HepG2 (cell line): ENCODE results near the gene CES3. TPM values are rescaled to one million over a fixed set of nuclear protein-coding genes. Genes with fewer than 3 reads are reported as not detected.
A peak's percentile ranks its signal among the peaks of the same experiment; 100 is the strongest.

Experiments used
- AKAP8 ChIP-seq: sonication (generic); formaldehyde crosslinking; IDR thresholded peaks from 2 replicates; pipeline ENCODE4 v1.5.1; 2020; ENCODE audit warnings: mild to moderate bottlenecking, missing genetic modification reagents
- ETV6 ChIP-seq: sonication (generic); formaldehyde crosslinking; conservative IDR thresholded peaks from 2 replicates; pipeline ENCODE4 v1.4.0; 2020; ENCODE audit warnings: missing genetic modification reagents
- FIP1L1 ChIP-seq: fragments of 200-400 bp; formaldehyde crosslinking; IDR thresholded peaks from 2 replicates; pipeline ENCODE4 v1.6.1; 2018; ENCODE audit warnings: low read depth, mild to moderate bottlenecking, low read length, moderate library complexity, borderline replicate concordance; ENCODE audit not compliant: insufficient read depth
- MED1 ChIP-seq: sonication (generic); formaldehyde crosslinking; IDR thresholded peaks from 2 replicates; pipeline ENCODE4 v1.4.0; 2020; ENCODE audit warnings: missing genetic modification reagents
- MIXL1 ChIP-seq: IDR thresholded peaks from 2 replicates; pipeline ENCODE4 v1.6.1; 2016
- NFRKB ChIP-seq: fragments of 450-650 bp; IDR thresholded peaks from 2 replicates; pipeline ENCODE4 v1.6.1; 2017
- PRDM10 ChIP-seq: sonication (generic); formaldehyde crosslinking; IDR thresholded peaks from 2 replicates; pipeline ENCODE4 v1.4.0; 2020; ENCODE audit warnings: low read depth, missing genetic modification reagents
- RBFOX2 ChIP-seq: fragments of 200-400 bp; formaldehyde crosslinking; IDR thresholded peaks from 2 replicates; pipeline ENCODE4 v1.6.1; 2017; ENCODE audit warnings: low read depth, mild to moderate bottlenecking, low read length
- RBM22 ChIP-seq: fragments of 200-400 bp; formaldehyde crosslinking; optimal IDR thresholded peaks from 2 replicates; pipeline ENCODE3; 2017; ENCODE audit warnings: mild to moderate bottlenecking, low read length, moderate library complexity
- RERE ChIP-seq: IDR thresholded peaks from 2 replicates; pipeline ENCODE4 v1.6.1; 2016; ENCODE audit warnings: low read depth, missing genetic modification reagents, missing compliant biosample characterization
- SCMH1 ChIP-seq: sonication (generic); formaldehyde crosslinking; IDR thresholded peaks from 2 replicates; pipeline ENCODE4 v1.9.0; 2021; ENCODE audit warnings: missing genetic modification reagents, mild to moderate bottlenecking, borderline replicate concordance
- STAT5B ChIP-seq: sonication (generic); formaldehyde crosslinking; IDR thresholded peaks from 2 replicates; pipeline ENCODE4 v1.4.0; 2020; ENCODE audit warnings: missing genetic modification reagents
- ZBTB43 ChIP-seq: sonication (generic); formaldehyde crosslinking; conservative IDR thresholded peaks from 2 replicates; pipeline ENCODE4 v1.4.0; 2020; ENCODE audit warnings: missing genetic modification reagents
- ZFYVE20 ChIP-seq: sonication (generic); formaldehyde crosslinking; IDR thresholded peaks from 2 replicates; pipeline ENCODE4 v1.8.0; 2023; ENCODE audit warnings: low read depth, mild to moderate bottlenecking, moderate library complexity, missing genetic modification reagents, borderline replicate concordance
- ZNF234 ChIP-seq: sonication (generic); formaldehyde crosslinking; conservative IDR thresholded peaks from 2 replicates; pipeline ENCODE4 v1.5.1; 2020; ENCODE audit warnings: mild to moderate bottlenecking, missing genetic modification reagents
- ZNF572 ChIP-seq: sonication (generic); formaldehyde crosslinking; IDR thresholded peaks from 2 replicates; pipeline ENCODE4 v1.5.1; 2020; ENCODE audit warnings: mild to moderate bottlenecking, missing genetic modification reagents
- ZNF790 ChIP-seq: sonication (generic); formaldehyde crosslinking; IDR thresholded peaks from 2 replicates; pipeline ENCODE4 v1.8.0; 2022; ENCODE audit warnings: missing genetic modification reagents, mild to moderate bottlenecking, borderline replicate concordance
- ZNF83 ChIP-seq: sonication (generic); formaldehyde crosslinking; IDR thresholded peaks from 2 replicates; pipeline ENCODE4 v1.4.0; 2020; ENCODE audit warnings: missing genetic modification reagents, mild to moderate bottlenecking, borderline replicate concordance
- ZSCAN30 ChIP-seq: sonication (generic); formaldehyde crosslinking; IDR thresholded peaks from 2 replicates; pipeline ENCODE4 v1.5.0; 2020; ENCODE audit warnings: mild to moderate bottlenecking, missing genetic modification reagents
- polyA plus RNA-seq, 8 experiments: library from polyadenylated mRNA; depleted of rRNA in 3 of 8; stranded (reverse) in 7 of 8; unstranded in 1 of 8; fragments of >200 nt; fragmentation: Illumina TruSeq in 4 of 8; extraction: Trizol in 4 of 8; gene quantifications; 2 replicates each; pipeline versions ENCODE4 v1.2.1 to v1.2.3, GENCODE V29; 2011 to 2016; ENCODE audit warnings: low read depth in 4 of 8, missing spikeins in 1 of 8, mixed read lengths in 1 of 8; ENCODE audit not compliant: insufficient read depth in 1 of 8
- total RNA-seq, 5 experiments: library from RNA; depleted of rRNA; stranded (reverse); fragments of >200 nt; fragmentation: Illumina TruSeq; extraction: Trizol; gene quantifications; 2 replicates each; pipeline ENCODE4 v1.2.3, GENCODE V29; 2016; ENCODE audit warnings: low read depth in 1 of 5

The CES3 gene
- total and polyA plus RNA-seq, 2 of the 13 experiments (the other 11 are each of a cell fraction or from before 2014, with no cell fraction given) = 6.6 to 17.4 TPM

GRCh38 chr16:66934138-66934838, 26.8 kb upstream of the CES3 start, which contains the start of gene CIAO2B (continued):
- TF ChIP-seq SCMH1 (CRISPR knock-in tag) (no peak), RERE (peak; percentile 47; the same call in 1 of the 2 replicates), STAT5B (CRISPR knock-in tag) (no peak), RBFOX2 (peak; percentile 98), MED1 (CRISPR knock-in tag) (peak; percentile 87), RBM22 (no peak), FIP1L1 (no peak), ZFYVE20 (no peak), ZSCAN30 (no peak; the same call in 1 of the 2 replicates), ETV6 (CRISPR knock-in tag) (peak; percentile 87), NFRKB (no peak), AKAP8 (CRISPR knock-in tag) (peak; percentile 79; the same call in 1 of the 2 replicates), ZBTB43 (CRISPR knock-in tag) (peak; percentile 79; the same call in 1 of the 2 replicates), MIXL1 (0 out of 2 replicates have a peak, but pooled peaks have one; percentile 38), ZNF790 (CRISPR knock-in tag) (peak; percentile 97), ZNF83 (0 out of 2 replicates have a peak, but pooled peaks have one; percentile 65), ZNF572 (0 out of 2 replicates have a peak, but pooled peaks have one; percentile 43), ZNF234 (CRISPR knock-in tag) (no peak), PRDM10 (CRISPR knock-in tag) (peak; percentile 72; the same call in 1 of the 2 replicates)
